Fibroblast of lung (primary cell): ENCODE results near the gene PDGFC. TPM values are rescaled to one million over a fixed set of nuclear protein-coding genes. Genes with fewer than 3 reads are reported as not detected.

Source experiments
- DNase-seq, 2 donors: peaks; one replicate each; pipeline versions ENCODE4 v3.0.0 to v3.0.0-alpha.2; 2010; ENCODE audit warnings: low read depth in 2 of 2
- H2AFZ ChIP-seq: 2 replicates; pipeline ENCODE4 v1.5.1; 2012; ENCODE audit warnings: low read length, control low read depth, inconsistent platforms
- H3K27ac ChIP-seq: 2 replicates; pipeline ENCODE4 v1.5.1; 2011; ENCODE audit warnings: low read length, control low read depth; ENCODE audit not compliant: insufficient read depth
- H3K27me3 ChIP-seq: 2 replicates; pipeline ENCODE4 v1.5.1; 2011; ENCODE audit warnings: mild to moderate bottlenecking, low read length; ENCODE audit not compliant: control insufficient read depth, insufficient read depth
- H3K36me3 ChIP-seq: 2 replicates; pipeline ENCODE4 v1.5.1; 2011; ENCODE audit warnings: low read length; ENCODE audit not compliant: control insufficient read depth, insufficient read depth
- H3K4me1 ChIP-seq: 2 replicates; pipeline ENCODE4 v1.5.1; 2011; ENCODE audit warnings: low read length; ENCODE audit not compliant: control insufficient read depth, insufficient read depth; ENCODE audit errors: extremely low read depth
- H3K4me2 ChIP-seq: 2 replicates; pipeline ENCODE4 v1.5.1; 2011; ENCODE audit warnings: low read length, control low read depth; ENCODE audit not compliant: insufficient read depth; ENCODE audit errors: extremely low read depth
- H3K4me3 ChIP-seq, 4 experiments: fragments of 200-600 bp in 1 of 4; sonication (generic) in 1 of 4; replicated peaks in 1 of 4; 2 replicates each; pipeline ENCODE4 v1.5.1; 2011 to 2016; ENCODE audit warnings: low read length in 4 of 4, low read depth in 3 of 4, mild to moderate bottlenecking in 3 of 4, control low read depth in 2 of 4, inconsistent platforms in 1 of 4, mixed read lengths in 1 of 4; ENCODE audit not compliant: insufficient read depth in 1 of 4; ENCODE audit errors: control extremely low read depth in 1 of 4
- H3K79me2 ChIP-seq: 2 replicates; pipeline ENCODE4 v1.5.1; 2012; ENCODE audit warnings: mild to moderate bottlenecking, low read length, inconsistent platforms; ENCODE audit not compliant: control insufficient read depth, insufficient read depth
- H3K9ac ChIP-seq: 2 replicates; pipeline ENCODE4 v1.5.1; 2011; ENCODE audit warnings: mild to moderate bottlenecking, low read length, control low read depth; ENCODE audit not compliant: insufficient read depth
- H3K9me3 ChIP-seq: 2 replicates; pipeline ENCODE4 v1.5.1; 2012; ENCODE audit warnings: low read depth, low read length; ENCODE audit not compliant: control insufficient read depth, insufficient read depth
- H4K20me1 ChIP-seq: 2 replicates; pipeline ENCODE4 v1.5.1; 2011; ENCODE audit warnings: low read length; ENCODE audit not compliant: control insufficient read depth, insufficient read depth; ENCODE audit errors: extremely low read depth
- CTCF ChIP-seq, 2 donors: IDR thresholded peaks in 1 of 2; conservative IDR thresholded peaks in 1 of 2; 1 replicate in 1 of 2; 2 replicates in 1 of 2; pipeline ENCODE4 v1.5.1; 2011 to 2012; ENCODE audit warnings: low read length in 2 of 2, control low read depth in 1 of 2, inconsistent platforms in 1 of 2, low read depth in 1 of 2, mild to moderate bottlenecking in 1 of 2
- EZH2 ChIP-seq: IDR thresholded peaks from 2 replicates; pipeline ENCODE4 v1.5.1; 2012; ENCODE audit warnings: low read length, control low read depth, mild to moderate bottlenecking; ENCODE audit errors: missing control alignments
- polyA plus RNA-seq, 2 donors: library from polyadenylated mRNA; depleted of rRNA in 1 of 2; stranded (reverse) in 1 of 2; unstranded in 1 of 2; fragments of >200 nt; gene quantifications; 2 replicates each; pipeline ENCODE4 v1.2.1, GENCODE V29; 2011 to 2012; ENCODE audit warnings: missing spikeins in 1 of 2
- total RNA-seq: library from RNA; depleted of rRNA; stranded (reverse); fragments of >200 nt; gene quantifications from 2 replicates; pipeline ENCODE4 v1.2.1, GENCODE V29; 2014

PDGFC gene
- total and polyA plus RNA-seq, 2 donors (not counting 1 experiment from before 2014, with no cell fraction given), result 43.4 to 103 TPM

- Histone ChIP-seq H2AFZ (no peak overlapping the region), H4K20me1 (no peaks in the 10 kb centered on the region), H3K4me3 (no peak overlapping the region), H3K4me2 (no peak overlapping the region), H3K27ac (no peak overlapping the region), H3K27me3 (no peaks in the 10 kb centered on the region), H3K9ac (no peak overlapping the region), H3K36me3 (no peaks in the 10 kb centered on the region), H3K4me1 (no peaks in the 10 kb centered on the region), H3K79me2 (peaks cover 56% of the 10 kb centered on the region), H3K9me3 (no peaks in the 10 kb centered on the region)
- DNase-seq, result no peak
- no peak for TF ChIP-seq CTCF (conservative IDR thresholded peaks at IDR 0.05 in 1 of 2, IDR thresholded peaks at IDR 0.05 in 1 of 2; ENCODE audit: low read depth in 1 of 2, low read length in 2 of 2)
- TF ChIP-seq EZH2, result no peak
Observed at GRCh38 chr4:156886481-156886880, 85.1 kb downstream of the PDGFC start.

- Histone ChIP-seq H3K36me3 (no peaks in the 10 kb centered on the region), H4K20me1 (no peaks in the 10 kb centered on the region), H3K4me2 (no peak overlapping the region), H3K4me1 (no peaks in the 10 kb centered on the region), H3K9ac (no peak overlapping the region), H3K27me3 (no peaks in the 10 kb centered on the region), H3K4me3 (no peak overlapping the region), H3K79me2 (peaks cover 54% of the 10 kb centered on the region), H3K9me3 (no peaks in the 10 kb centered on the region), H3K27ac (no peak overlapping the region), H2AFZ (no peak overlapping the region)
- no peak for DNase-seq
- TF ChIP-seq CTCF (conservative IDR thresholded peaks at IDR 0.05 in 1 of 2, IDR thresholded peaks at IDR 0.05 in 1 of 2; ENCODE audit: low read depth in 1 of 2, low read length in 2 of 2), result no peak
- no peak for TF ChIP-seq EZH2
Observed at GRCh38 chr4:156885374-156885773, 86.2 kb downstream of the PDGFC start.

- H3K4me3 ChIP-seq, result no peak overlapping the region
- no peaks in the 10 kb centered on the region for H3K9me3 ChIP-seq
- no peak overlapping the region for H2AFZ ChIP-seq
- no peak overlapping the region for H3K4me2 ChIP-seq
- DNase-seq, result no peak
- no peak overlapping the region for H3K27ac ChIP-seq
- no peaks in the 10 kb centered on the region for H3K27me3 ChIP-seq
- H3K9ac ChIP-seq, result no peak overlapping the region
- H3K36me3 ChIP-seq, result no peaks in the 10 kb centered on the region
- no peaks in the 10 kb centered on the region for H3K4me1 ChIP-seq
- no peaks in the 10 kb centered on the region for H4K20me1 ChIP-seq
- TF ChIP-seq CTCF (conservative IDR thresholded peaks at IDR 0.05 in 1 of 2, IDR thresholded peaks at IDR 0.05 in 1 of 2; ENCODE audit: low read depth in 1 of 2, low read length in 2 of 2) (no peak), EZH2 (no peak)
- H3K79me2 ChIP-seq, result peaks cover 49% of the 10 kb centered on the region
Observed at GRCh38 chr4:156884183-156884582, 87.4 kb downstream of the PDGFC start.
